ENCODE data around the gene ASAP2.

- TF ChIP-seq CTCF (conservative IDR thresholded peaks at IDR 0.05; ENCODE audit: low read length) (no peak), EZH2phosphoT487 (IDR thresholded peaks at IDR 0.05; ENCODE audit: borderline replicate concordance, low read depth, low read length) (no peak)
These were observed 244.6 kb downstream of the ASAP2 start for GRCh38 chr2:9451231-9451630.
